HG03571 (cell line): Measurements from ENCODE around the gene MISP3.

Source experiments
- ATAC-seq: cut with Tn5 transposase; IDR thresholded peaks from one replicate; pipeline ENCODE4 v1.9.1; 2021; ENCODE audit not compliant: unreplicated experiment

MISP3 gene

GRCh38 chr19:14119146-14119545 lies 46.6 kb downstream of the MISP3 start:
- no peak for ATAC-seq

- no peak for ATAC-seq
Measured at GRCh38 chr19:14119644-14120496, 47.3 kb downstream of the MISP3 start.

- no peak for ATAC-seq
Measured at GRCh38 chr19:14120497-14120780, 47.9 kb downstream of the MISP3 start.

GRCh38 chr19:14122924-14123323 lies 50.3 kb downstream of the MISP3 start:
- no peak for ATAC-seq
